Mucosa of stomach (tissue), 1 donor: ENCODE results near the gene KLF11.

Source experiments
- H3K27me3 ChIP-seq: one replicate; pipeline ENCODE4 v1.7.0; 2013; ENCODE audit warnings: mild to moderate bottlenecking, low read length; ENCODE audit not compliant: control insufficient read depth, insufficient read depth
- H3K36me3 ChIP-seq: one replicate; pipeline ENCODE4 v1.7.0; 2013; ENCODE audit warnings: low read length; ENCODE audit not compliant: control insufficient read depth, insufficient read depth
- H3K4me1 ChIP-seq: one replicate; pipeline ENCODE4 v1.7.0; 2013; ENCODE audit warnings: mild to moderate bottlenecking, low read length; ENCODE audit not compliant: control insufficient read depth, insufficient read depth
- H3K4me3 ChIP-seq: one replicate; pipeline ENCODE4 v1.7.0; 2013; ENCODE audit warnings: low read length
- H3K9ac ChIP-seq: one replicate; pipeline ENCODE4 v1.7.0; 2013; ENCODE audit warnings: mild to moderate bottlenecking, low read length, moderate library complexity
- H3K9me3 ChIP-seq: one replicate; pipeline ENCODE4 v1.7.0; 2013; ENCODE audit warnings: mild to moderate bottlenecking, low read length, moderate library complexity; ENCODE audit not compliant: control insufficient read depth
- donor health status: Pancreatic carcinoma.

Gene KLF11

DNA sequence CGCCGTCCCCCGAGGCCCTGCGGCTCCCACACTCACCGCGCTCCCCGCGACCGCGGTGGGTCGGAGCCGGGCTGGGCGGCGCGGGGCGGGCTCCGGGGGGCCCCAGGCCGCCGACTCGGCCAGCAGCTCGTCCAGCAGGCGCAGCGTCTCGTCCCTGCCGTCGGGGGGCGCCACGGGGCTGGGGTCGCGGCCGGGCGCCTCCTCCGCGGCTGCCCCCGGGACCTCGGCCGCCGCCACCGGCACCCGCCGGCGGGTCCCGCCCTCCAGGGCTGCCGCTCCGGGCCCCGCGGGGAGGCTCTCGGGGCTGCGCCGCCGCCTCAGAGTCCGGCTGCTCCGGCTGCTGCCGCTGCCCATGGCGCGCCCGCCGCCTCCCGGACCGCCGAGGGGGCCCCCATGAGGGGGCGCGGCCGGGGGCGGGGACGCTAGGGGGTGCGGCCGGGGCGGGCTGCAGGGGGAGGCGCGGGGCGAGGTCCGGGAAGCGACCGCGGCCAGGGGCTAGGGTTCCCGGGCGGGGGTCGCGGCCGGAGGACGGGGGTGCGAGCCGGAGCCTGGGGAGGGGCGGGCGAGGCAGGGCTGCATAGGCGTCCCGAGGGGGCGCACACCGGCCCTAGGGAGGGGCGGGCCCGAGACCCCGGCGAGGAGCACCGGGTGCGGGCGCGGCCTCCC is 36.7 kb downstream of the KLF11 start, which contains the start of gene CYS1:
TSS of gene CYS1 (minus strand) at position 542 of the 666 bp plus-strand sequence. CDS start at position 354, 188 bp downstream.
- Histone ChIP-seq H3K36me3 (no peaks in the 10 kb centered on the region), H3K27me3 (peaks cover 65% of the 10 kb centered on the region), H3K4me3 (no peak within 1 kb of the TSS), H3K9me3 (no peaks in the 10 kb centered on the region), H3K9ac (peak within 1 kb of the TSS; percentile 44), H3K4me1 (peaks cover 12% of the 10 kb centered on the region)

DNA sequence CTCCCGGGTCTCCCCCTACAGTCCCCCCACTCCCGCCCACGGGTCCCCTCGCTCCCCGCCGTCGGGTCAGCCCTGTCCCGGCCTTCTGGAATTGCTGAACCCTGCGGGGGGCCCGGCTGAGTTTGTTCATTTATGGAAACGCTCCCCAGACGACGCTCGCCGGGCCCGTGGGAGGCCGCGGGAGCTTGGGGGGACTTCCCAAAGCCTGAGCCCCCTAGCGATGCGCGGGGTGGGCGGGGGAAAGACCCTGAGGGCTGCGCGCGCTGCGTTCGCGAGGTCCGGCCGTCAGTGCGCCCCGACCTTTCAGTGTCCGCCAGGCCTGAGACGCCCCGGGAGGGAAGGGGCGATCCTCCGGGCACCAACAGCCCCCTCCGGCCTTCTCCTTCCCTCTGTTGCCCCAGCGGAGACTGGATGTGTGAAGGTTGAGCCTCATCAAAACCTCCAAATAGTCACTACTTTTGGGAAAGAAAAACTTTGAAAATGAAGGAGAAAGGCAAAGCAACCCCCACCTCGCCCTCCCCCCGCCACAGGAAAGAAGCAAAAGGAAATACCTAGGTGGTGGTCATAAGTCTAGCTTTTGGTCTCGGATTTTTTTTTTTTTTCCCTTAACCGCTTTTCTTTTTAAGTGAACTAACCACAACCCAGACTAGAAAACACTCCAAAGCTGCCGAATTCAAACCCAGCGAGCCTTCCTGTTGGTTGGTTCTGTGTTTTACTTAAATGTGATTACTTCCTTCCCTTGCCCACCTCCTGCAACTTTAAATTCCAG is 37.4 kb downstream of the KLF11 start:
- peaks cover 12% of the 10 kb centered on the region for H3K4me1 ChIP-seq
- no peak overlapping the region for H3K9ac ChIP-seq
- peaks cover 58% of the 10 kb centered on the region for H3K27me3 ChIP-seq
- no peaks in the 10 kb centered on the region for H3K9me3 ChIP-seq
- no peaks in the 10 kb centered on the region for H3K36me3 ChIP-seq
- H3K4me3 ChIP-seq = no peak overlapping the region

DNA sequence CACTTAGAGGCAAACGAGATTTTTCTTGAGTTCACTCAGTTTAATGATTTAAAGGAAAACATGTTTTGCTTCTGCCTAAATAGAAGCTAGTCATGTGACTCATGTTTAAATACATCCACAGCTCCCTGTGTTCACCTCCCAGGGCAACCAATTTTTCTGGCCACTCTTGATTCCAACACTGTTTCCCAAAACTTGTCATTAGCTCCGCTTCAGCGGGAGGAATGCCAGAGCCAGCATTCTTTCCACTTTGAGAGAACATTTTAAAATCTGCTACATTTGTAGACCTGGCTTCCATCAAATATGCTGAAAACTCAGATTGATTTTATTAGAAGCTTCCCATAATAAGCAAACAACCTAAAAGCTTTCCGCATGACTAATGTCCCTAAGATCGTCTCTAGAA is 39.7 kb downstream of the KLF11 start:
- H3K27me3 ChIP-seq = peaks cover 44% of the 10 kb centered on the region
- H3K9me3 ChIP-seq = no peaks in the 10 kb centered on the region
- no peaks in the 10 kb centered on the region for H3K36me3 ChIP-seq
- H3K4me1 ChIP-seq = peaks cover 17% of the 10 kb centered on the region
- no peak overlapping the region for H3K9ac ChIP-seq
- no peak overlapping the region for H3K4me3 ChIP-seq

DNA sequence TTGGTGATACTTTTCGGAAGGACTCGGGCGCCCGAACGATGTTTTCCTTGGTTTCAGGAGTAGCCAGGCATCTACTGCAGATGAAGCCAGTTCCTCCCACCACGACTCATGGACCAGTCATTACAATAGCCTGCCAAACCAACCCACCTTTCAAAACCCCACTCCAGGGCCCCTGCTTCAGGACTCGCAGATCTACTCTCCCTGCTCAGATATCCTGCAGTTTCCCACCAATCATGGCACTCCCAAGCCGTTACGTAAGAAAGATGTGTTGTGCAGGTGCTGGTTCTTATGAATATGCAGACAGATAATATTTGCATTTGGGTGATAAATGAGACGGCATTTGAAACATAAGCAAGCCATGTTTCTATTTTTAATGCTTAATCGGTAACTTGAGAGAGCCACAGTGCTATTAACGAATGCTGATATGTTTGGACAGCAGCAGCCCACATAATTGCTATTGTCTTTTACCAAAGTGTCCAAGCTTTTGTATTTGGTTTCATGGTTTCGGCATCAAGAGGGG is 40.4 kb downstream of the KLF11 start:
- Histone ChIP-seq H3K9ac (no peak overlapping the region), H3K9me3 (no peaks in the 10 kb centered on the region), H3K36me3 (no peaks in the 10 kb centered on the region), H3K27me3 (peaks cover 37% of the 10 kb centered on the region), H3K4me1 (peaks cover 17% of the 10 kb centered on the region), H3K4me3 (no peak overlapping the region)

DNA sequence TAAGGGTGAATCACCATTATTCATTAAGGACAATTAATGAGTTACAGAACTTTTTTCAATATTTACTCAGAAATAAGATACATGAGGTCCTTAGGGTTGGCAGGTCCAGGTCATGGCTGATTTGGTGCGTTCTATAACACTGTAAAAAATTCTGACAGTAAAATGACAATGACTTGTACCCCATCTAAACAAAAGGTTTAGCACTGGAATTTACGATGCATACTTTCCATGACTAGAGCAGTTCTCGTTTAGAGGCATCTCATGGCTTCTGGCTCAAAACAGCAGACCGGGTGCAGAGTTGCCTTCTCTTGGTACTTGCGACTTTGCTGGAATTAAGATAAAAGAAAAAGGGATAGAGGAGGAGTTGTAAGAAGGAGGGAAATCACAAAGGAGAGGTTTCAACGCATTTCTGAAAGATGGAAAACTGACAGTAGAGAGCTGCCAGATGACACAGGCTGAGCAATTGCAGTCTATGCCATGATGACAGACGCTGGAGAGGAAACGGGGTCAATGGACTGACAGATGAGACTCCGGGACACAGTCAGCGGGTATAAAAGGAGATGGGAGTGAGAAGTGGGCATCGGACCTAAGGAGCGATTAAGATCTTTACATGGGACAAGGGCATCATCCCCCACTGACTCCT is 41.0 kb downstream of the KLF11 start:
- Histone ChIP-seq H3K36me3 (no peaks in the 10 kb centered on the region), H3K9ac (no peak overlapping the region), H3K27me3 (peaks cover 31% of the 10 kb centered on the region)

DNA sequence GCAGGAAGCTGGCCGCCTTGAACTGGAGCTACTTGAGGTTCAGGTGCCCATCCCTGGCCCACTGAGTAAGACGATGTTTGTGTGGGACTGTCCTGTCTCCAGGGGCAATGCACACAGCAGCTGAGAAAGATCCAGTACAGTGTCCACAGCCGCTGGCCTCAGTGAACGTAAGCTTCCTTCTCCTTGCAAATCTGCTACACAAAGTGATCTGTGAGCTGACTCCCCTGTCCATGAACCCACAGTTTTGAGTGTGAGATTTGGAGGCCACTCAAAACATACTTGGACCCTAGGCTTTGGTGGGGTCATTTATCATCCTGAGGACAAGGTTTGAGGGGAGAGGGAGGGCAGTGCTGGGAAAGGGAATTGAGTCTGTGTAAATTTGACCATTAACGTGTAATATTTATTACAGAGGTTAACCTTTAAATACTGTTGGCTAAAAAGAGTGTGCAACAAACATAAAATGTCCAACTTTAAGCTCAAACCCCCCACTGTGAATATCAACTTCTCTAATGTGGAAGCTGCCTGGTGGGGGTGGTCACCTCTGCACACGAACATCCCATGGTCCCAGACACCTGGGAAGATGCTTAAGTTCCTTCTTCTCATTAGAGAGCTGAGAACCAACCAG is 41.8 kb downstream of the KLF11 start:
- Histone ChIP-seq H3K9ac (no peak overlapping the region), H3K36me3 (no peaks in the 10 kb centered on the region), H3K9me3 (no peaks in the 10 kb centered on the region), H3K4me1 (peaks cover 10% of the 10 kb centered on the region), H3K4me3 (no peak overlapping the region), H3K27me3 (peaks cover 29% of the 10 kb centered on the region)

More for the DNA sequence above, 41.0 kb downstream of the KLF11 start:
- Histone ChIP-seq H3K9me3 (no peaks in the 10 kb centered on the region), H3K4me1 (peaks cover 12% of the 10 kb centered on the region), H3K4me3 (no peak overlapping the region)

DNA sequence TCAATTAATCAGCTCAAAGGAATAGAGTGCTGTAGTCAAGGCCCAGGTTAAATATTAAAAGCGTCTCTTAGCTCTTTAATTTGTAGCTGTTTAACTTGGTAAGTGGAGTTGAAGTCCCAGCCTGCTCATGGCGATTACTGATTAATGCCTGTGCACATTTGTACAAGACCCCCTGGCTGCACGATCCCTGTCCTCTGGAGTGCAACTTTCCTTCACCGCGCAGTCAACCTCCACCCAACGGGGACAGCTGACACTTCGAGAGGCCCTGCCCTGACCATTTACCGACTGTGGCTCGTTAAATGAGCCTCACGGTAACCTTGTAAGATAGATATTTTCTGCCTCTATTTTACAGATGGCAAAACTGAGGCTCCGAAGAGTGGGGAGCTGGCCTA is 42.3 kb downstream of the KLF11 start:
- no peaks in the 10 kb centered on the region for H3K9me3 ChIP-seq
- no peak overlapping the region for H3K4me3 ChIP-seq
- peaks cover 7% of the 10 kb centered on the region for H3K4me1 ChIP-seq
- peaks cover 23% of the 10 kb centered on the region for H3K27me3 ChIP-seq
- no peak overlapping the region for H3K9ac ChIP-seq
- H3K36me3 ChIP-seq = no peaks in the 10 kb centered on the region

DNA sequence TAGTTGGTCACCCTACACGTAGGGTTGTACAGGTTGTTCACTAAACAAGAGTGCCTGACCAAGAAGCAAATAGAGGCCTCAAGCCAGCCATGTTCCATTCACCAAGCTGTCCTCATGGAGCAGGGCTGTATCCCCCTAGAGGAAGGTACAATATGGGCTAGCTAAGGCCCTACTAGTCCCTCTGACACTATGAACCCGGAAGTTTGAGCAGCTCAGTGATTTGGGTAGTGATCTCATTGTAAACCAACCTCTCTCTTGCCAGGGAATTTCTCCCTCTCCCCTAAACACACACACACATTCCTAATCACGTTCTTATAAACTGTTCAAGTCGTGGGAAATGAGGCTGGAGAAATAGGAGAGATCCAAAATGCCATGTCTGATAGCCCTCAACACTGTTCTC is 43.6 kb downstream of the KLF11 start:
- H3K9ac ChIP-seq = no peak overlapping the region
- peaks cover 13% of the 10 kb centered on the region for H3K27me3 ChIP-seq
- H3K9me3 ChIP-seq = no peaks in the 10 kb centered on the region
- H3K4me3 ChIP-seq = no peak overlapping the region
- peaks cover 5% of the 10 kb centered on the region for H3K4me1 ChIP-seq
- H3K36me3 ChIP-seq = no peaks in the 10 kb centered on the region

DNA sequence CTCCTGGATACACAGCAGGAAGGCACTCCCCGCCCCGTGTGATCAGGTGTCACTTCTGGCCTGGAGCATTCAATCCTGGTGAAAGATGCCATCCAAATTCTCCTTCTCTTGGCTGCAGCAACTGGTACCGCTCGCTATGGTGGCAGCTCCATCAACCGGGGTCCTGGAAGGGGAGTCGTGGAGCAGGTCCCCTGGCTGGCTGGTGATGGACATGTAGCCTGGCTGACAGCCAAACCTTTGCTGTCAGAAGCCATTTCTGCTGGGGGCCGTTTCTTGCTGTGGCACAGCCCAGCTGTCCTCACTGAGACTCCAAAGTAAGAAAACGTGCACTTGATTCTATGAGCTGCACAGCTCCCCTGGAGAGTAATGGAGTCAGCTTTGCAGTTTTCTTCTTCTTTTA is 44.0 kb downstream of the KLF11 start:
- Histone ChIP-seq H3K27me3 (peaks cover 10% of the 10 kb centered on the region), H3K9ac (no peak overlapping the region), H3K4me1 (peaks cover 5% of the 10 kb centered on the region), H3K4me3 (no peak overlapping the region), H3K36me3 (no peaks in the 10 kb centered on the region), H3K9me3 (no peaks in the 10 kb centered on the region)

DNA sequence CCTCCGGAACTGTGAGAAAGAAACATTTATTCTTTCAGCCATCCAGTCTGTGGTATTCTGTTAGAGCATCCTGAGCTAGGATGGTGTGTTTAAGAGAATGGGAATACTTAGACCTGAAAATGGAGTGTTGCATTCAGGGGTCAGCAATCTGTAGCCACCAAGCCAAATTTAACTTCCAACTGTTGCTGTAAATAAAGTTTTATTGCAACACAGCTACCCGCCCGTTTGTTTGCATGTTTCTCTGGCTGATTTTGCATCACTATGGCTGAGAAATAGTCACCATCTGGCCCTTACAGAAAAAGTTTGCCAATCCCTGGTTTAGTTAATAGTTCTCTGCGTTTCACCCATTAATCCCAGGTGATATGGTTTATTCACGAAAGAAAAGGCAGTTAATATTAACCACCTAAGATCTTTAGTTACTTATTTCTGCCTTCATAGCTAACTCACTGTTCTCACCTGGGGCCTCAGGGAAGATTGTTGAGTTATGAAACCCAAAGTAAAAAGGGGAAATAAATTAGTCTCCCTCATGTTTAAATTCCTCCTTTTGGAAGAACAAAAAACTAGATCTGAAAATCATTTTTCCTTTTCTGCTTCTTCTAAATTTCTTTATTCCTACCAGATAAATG is 46.3 kb downstream of the KLF11 start:
- H3K9me3 ChIP-seq = no peaks in the 10 kb centered on the region
- no peak overlapping the region for H3K9ac ChIP-seq
- peaks cover 3% of the 10 kb centered on the region for H3K27me3 ChIP-seq
- peaks cover 5% of the 10 kb centered on the region for H3K4me1 ChIP-seq
- no peaks in the 10 kb centered on the region for H3K36me3 ChIP-seq
- no peak overlapping the region for H3K4me3 ChIP-seq

DNA sequence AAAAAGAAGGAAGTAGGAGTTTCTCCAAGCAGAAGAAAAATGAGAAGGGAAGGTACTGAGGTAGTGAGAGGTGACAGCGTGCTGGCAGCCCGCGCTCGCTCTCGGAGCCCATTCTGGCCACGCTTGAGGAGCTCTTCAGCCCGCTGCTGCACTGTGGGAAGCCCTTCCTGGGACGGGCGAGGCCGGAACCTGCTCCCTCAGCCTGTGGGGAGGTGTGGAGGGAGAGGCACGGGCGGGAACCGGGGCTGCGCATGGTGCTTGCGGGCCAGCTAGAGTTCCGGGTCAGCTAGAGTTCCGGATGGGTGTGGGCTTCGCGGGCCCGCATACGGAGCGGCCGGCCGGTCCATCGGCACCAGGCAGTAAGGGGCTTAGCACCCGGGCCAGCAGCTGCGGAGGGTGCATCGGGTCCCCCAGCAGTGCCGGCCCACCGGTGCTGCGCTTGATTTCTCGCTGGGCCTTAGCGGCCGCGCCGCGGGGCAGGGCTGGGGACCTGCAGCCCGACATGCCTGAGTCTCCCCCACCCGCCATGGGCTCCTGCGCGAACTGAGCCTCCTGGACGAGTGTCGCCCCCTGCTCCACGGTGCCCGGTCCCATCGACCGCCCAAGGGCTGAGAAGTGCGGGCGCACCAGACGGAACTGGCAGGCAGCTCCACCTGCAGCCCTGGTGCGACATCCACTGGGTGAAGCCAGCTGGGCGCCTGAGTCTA is 48.0 kb downstream of the KLF11 start:
- Histone ChIP-seq H3K9me3 (no peaks in the 10 kb centered on the region), H3K36me3 (no peaks in the 10 kb centered on the region), H3K9ac (no peak overlapping the region), H3K4me3 (no peak overlapping the region), H3K4me1 (peaks cover 5% of the 10 kb centered on the region), H3K27me3 (peaks cover 3% of the 10 kb centered on the region)
